Amygdala (tissue), 56 donors: ENCODE measurements around the gene RNF220.
"Not testable (repeated sequence)": the region's sequence is repeated elsewhere in the genome, so short reads cannot be mapped to it uniquely, and the experiment has no call there.

Source experiments
- DNase-seq, 56 donors: peaks; one replicate each; lab custom pipeline; 2025; lab: John Stamatoyannopoulos, UW

RNF220 gene

GRCh38 chr1:44688760-44689446 lies 283.8 kb downstream of the RNF220 start:
- DNase-seq: no peak

- DNase-seq: no peak
Observed at GRCh38 chr1:44689447-44689765, 284.4 kb downstream of the RNF220 start.

GRCh38 chr1:44693159-44693558 lies 288.1 kb downstream of the RNF220 start:
- DNase-seq: no peak

- DNase-seq: no peak
Observed at GRCh38 chr1:44693900-44694299, 288.8 kb downstream of the RNF220 start.

- DNase-seq: no peak
Observed at GRCh38 chr1:44694863-44695478, 289.9 kb downstream of the RNF220 start.

- no peak for DNase-seq
Observed at GRCh38 chr1:44695671-44696070, 290.6 kb downstream of the RNF220 start.

GRCh38 chr1:44696101-44696500 lies 291.0 kb downstream of the RNF220 start:
- no peak for DNase-seq

- DNase-seq: peak in 1 of 56 donors; percentile 9
Observed at GRCh38 chr1:44696789-44697345, 291.8 kb downstream of the RNF220 start.

GRCh38 chr1:44698138-44698537 lies 293.1 kb downstream of the RNF220 start:
- no peak for DNase-seq

GRCh38 chr1:44699375-44699774 lies 294.3 kb downstream of the RNF220 start:
- not testable (repeated sequence) for DNase-seq

- no peak for DNase-seq
Observed at GRCh38 chr1:44700573-44700972, 295.5 kb downstream of the RNF220 start.

GRCh38 chr1:44701141-44701573 lies 296.1 kb downstream of the RNF220 start:
- DNase-seq: no peak
